ENCODE data around the gene TLCD3A.

TLCD3A gene

DNA sequence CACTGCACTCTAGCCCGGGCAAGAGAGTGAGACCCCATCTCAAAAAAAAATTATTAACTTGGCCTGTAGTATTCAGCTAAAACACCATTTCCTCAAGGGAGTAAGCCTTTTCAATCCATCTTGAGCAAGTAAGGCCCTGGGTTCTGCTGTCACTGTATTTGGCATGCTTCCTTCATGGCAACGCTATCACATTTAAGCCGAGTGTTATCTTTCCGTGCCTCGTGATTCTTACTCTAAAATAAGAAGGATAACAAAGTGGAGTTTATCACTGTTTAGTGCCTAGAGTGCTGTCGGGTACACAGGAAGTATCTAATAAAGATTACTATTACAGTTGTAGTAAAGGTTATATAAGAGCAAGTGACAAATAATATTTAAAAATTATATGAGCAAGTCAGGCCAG, 26.5 kb upstream of the TLCD3A start:
- DNase-seq (ENCODE audit: extremely low read depth in 1 of 2, low read depth in 1 of 2), result no peak

DNA sequence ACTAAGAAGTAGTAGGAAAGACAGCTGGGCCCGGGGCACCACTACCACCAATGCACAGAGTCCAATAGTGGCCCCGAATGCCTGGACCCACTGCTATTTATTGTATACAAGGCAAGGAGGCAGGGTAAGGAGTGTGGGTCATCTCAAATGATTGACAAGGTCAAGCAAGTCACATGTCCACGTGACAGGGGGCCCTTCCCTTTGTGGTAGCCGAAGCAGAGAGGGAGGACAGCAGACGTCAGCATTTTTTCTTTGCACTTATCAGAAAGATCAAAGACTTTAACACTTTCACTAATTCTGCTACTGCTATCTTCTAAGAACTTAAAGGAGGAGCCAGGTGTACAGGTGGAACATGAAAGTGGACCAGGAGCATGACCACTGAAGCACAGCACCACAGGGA, 24.3 kb upstream of the TLCD3A start:
- no peak for DNase-seq (ENCODE audit: extremely low read depth in 1 of 2, low read depth in 1 of 2)

DNA sequence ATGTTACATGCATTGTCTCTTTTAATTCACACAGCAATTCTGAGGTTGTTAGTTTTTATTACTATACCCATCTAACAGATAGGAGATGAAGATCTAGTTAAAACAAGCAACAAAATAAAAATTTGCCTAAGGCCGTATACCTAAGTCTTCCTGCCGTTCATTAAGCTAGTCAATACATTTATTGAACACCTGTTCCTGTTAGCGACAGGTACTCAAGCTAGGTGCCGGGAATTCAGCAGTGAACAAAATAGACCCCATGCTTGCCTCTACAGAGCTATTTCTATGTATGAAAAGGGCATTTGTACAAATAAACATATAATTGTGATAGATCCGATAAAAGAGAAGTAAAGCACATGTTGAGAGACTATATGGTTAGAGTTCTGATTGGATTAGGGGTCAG, 14.3 kb upstream of the TLCD3A start:
- DNase-seq (ENCODE audit: extremely low read depth in 1 of 2, low read depth in 1 of 2), result no peak

DNA sequence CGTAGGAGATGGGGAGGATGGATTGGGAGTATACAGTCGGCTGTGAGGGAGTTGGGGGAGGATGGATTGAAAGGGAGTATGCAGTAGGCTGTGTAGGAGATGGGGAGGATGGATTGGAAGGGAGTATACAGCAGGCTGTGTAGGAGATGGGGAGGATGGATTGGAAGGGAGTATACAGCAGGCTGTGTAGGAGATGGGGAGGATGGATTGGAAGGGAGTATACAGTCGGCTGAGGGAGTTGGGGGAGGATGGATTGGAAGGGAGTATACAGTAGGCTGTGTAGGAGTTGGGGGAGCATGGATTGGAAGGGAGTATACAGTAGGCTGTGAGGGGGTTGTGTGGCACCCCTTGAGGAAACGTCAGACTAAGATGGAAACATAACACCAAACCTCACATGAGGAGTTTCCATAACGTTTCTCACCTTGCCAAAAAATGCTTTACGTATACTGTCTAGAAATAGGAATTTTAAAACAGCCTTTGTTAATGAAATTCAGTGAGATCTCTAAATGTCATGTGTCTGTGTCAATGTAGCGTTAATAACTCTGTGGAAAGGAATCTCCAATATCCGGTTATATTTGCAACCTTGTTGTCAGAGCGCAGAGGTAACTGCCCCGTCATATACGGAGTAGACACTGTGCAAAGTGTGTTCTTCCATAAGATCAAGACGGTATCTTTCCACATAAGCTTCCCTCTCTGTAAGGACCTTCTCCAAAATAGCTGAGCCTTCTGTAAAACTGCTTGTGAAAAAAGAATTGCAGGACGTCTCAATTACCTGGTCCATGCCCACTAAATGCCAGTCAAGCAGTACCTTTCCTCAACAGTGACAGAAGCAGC, 11.5 kb upstream of the TLCD3A start:
- no peak for DNase-seq (ENCODE audit: extremely low read depth in 1 of 2, low read depth in 1 of 2)

DNA sequence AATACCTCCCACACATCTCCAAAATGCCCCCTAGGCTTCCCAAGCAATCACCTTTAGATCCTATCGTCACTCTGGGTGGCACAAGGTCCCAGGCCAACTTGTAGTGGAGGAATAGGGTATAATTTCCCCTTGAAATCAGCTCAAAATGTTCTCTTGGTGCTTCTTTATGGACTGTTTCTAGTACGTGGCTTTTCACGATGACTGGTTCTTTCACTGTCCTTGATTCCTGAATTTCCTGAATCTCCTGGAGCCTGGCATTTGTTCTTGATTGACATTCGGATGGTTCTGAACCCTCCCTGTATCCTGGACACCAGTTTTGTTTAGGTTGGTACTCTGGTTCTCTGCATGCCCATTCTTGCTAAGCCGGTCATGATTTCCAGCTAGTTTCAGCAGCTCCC, 10.9 kb upstream of the TLCD3A start:
- DNase-seq (ENCODE audit: extremely low read depth in 1 of 2, low read depth in 1 of 2), result no peak

DNA sequence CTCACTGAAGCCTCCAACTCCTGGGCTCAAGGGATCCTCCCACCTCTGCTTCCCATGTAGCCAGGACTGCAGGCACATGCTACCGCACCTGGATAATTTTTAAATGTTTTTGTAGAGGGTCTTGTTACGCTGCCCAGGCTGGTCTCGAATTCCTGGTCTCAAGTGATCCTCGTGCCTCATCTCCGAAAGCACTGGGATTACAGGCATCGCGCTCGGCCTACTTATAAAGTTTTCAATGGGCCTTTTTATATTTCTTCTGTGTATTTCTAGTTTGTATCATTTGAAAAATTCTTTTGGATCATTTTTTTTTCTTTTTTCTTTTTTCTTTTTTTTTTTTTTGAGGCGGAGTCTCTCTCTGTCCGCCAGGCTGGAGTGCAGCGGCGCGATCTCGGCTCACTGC, 7.3 kb upstream of the TLCD3A start:
- DNase-seq (ENCODE audit: extremely low read depth in 1 of 2, low read depth in 1 of 2), result no peak

DNA sequence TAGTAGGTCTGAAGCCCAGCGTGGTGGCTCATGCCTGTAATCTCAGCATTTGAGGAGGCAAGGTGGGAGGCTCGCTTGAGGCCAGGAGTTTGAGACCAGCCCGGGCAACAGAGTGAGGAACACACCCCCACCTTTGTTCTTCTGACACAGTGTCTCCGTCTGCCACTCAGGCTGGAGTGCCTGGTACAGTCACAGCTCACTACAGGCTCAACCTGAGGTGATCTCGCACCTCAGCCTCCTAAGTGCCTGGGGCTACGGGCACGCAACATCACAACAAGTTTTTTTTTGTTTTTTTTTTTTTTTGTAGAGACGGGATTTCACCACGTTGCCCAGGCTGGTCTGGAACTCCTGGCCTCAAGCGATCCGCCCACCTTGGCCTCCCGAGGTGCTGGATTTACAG, 6.7 kb upstream of the TLCD3A start:
- no peak for DNase-seq (ENCODE audit: extremely low read depth in 1 of 2, low read depth in 1 of 2)

DNA sequence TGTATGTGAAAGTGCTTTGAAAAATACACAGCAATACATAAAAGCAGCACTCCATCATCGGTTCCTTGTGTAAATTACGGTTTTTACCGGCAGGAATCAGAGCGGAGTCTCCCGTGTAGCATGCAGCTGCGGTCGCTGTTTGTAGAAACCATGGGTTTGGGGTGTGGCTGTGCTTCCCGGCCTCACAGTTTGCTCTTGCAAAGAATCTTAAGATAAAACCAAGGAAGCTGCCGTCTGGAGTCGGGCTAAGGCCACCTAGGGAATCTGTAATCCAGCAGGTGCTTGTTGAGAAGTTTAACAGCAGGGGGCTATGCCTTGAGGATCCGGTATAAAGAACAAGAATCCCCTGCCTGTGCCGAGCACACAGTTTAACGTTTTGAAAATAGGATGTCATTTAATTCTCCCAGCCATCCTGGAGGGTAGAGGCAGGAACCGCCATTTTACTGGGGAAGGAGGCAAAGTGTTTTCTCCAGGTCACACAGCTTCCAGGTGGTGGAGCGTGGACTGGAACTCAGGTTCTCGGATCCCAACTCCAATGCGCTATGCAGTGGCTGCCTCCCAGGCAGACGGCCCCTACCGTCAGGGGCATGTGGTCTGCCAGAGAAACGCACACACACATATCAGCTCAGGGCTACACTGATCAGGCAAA, 6.0 kb upstream of the TLCD3A start:
- DNase-seq (ENCODE audit: extremely low read depth in 1 of 2, low read depth in 1 of 2), result no peak

DNA sequence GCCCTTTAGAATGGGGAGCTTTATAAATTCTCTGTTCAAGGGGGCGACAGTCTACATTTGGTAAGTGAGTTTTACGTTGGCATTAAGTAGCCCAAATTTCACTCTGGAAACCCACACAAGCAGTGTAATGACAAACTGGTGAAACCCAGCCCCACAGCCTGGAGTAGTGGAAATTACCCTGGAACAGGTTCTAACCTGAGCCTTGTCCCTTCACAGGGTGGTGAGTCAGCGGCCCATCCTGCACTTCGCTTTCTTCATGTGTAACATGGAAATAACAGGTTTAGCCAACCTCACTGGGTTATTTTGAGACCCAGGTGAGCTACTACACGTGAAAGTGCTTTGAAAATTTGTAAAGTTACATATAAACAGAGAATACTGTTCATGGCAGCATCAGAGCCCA, 3.5 kb upstream of the TLCD3A start:
- DNase-seq (ENCODE audit: extremely low read depth in 1 of 2, low read depth in 1 of 2), result no peak

DNA sequence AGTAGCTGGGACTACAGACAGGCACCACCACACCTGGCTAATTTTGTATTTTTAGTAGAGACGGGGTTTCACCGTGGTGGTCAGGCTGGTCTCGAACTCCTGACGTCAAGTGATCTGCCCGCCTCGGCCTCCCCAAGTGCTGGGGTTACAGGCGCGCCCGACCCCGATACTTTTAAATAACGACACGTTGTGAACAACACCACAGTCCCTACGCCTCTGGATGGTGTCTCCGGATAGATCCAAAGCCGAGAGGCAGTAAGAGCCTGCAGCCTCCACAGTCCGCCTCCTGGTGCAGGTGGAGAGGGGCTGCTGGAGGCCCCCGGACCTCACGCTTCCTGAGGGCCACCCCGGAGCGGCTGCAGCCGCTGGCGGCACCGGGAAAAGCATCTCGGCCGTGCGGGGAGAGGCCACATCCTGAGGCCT, 741 bp upstream of the TLCD3A start:
- no peak for DNase-seq (ENCODE audit: extremely low read depth in 1 of 2, low read depth in 1 of 2)

DNA sequence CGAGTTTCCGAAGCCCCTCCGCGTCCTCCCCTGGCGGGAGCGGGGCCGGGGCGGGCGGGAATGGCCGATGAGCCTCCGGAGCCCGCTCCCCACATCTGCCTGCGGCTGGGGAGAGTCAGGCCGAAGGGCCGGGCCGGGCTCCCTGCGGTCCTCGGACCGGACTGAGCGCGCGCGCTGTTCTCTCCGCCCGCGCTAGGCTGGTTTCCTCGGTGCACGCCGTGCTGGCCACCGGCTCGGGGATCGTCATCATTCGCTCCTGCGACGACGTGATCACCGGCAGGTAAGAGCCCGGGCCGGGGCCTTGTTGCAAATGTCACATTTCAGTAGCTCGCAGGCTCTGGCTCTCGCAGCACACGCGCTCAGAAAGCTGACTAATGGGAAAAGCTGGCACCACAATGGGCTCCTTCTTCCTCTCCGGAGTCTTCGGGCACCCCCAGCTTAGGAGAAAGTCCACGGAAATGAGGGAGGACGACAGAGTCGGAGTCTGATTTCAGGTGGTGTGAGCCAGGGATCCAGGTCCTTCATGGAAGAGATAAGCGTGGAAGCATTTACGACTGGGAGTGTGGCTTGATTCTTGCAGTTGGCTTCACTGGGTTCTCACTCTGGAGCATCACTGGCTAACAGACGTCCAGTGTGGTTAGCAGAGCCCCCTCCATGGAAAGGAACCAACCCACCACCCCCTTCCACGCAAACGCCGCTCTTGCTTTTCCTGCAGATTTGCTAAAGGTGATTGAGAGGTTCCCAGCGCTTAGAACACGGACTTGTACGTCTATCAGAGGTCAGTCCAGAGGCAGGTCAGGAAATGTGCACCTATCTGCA, 715 bp downstream of the TLCD3A start:
- no peak for DNase-seq (ENCODE audit: extremely low read depth in 1 of 2, low read depth in 1 of 2)

DNA sequence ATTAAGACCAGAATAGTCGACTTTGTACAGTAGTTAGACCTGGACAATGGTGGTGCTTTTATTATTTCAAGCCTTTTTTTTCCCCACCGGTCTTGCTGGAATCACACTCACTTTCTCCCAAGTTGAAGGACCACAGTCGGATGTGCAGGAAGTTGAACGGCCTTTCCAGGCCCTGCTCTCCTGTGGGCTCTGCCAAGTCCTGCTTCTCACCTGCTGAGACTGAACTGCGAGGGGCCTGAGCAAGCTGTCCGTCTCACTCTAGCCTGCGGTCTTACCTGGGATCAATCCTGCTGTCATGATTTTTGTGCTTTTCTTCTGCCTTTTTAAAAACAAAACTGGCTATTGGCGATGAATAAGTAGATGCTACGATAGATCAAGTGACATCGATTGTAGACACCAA, 1.3 kb downstream of the TLCD3A start:
- no peak for DNase-seq (ENCODE audit: extremely low read depth in 1 of 2, low read depth in 1 of 2)

DNA sequence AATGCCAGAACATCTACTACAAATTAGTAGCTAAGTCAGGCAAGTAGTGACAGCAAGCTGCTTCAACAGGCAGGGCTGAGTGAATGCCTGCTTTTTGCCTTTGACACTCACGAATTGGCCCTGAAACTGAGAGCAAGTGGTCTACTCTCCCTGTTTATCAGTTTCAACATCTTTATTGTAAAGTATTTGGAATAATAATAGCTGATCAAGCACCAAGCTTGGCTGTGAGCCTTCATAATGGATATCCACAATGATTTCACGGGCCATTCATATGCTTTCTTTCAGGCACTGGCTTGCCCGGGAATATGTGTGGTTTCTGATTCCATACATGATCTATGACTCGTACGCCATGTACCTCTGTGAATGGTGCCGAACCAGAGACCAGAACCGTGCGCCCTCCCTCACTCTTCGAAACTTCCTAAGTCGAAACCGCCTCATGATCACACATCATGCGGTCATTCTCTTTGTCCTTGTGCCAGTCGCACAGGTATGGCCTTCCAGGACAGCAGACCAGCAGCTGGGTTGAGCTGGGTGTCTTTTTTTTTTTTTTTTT, 5.2 kb downstream of the TLCD3A start:
- DNase-seq (ENCODE audit: extremely low read depth in 1 of 2, low read depth in 1 of 2), result no peak

DNA sequence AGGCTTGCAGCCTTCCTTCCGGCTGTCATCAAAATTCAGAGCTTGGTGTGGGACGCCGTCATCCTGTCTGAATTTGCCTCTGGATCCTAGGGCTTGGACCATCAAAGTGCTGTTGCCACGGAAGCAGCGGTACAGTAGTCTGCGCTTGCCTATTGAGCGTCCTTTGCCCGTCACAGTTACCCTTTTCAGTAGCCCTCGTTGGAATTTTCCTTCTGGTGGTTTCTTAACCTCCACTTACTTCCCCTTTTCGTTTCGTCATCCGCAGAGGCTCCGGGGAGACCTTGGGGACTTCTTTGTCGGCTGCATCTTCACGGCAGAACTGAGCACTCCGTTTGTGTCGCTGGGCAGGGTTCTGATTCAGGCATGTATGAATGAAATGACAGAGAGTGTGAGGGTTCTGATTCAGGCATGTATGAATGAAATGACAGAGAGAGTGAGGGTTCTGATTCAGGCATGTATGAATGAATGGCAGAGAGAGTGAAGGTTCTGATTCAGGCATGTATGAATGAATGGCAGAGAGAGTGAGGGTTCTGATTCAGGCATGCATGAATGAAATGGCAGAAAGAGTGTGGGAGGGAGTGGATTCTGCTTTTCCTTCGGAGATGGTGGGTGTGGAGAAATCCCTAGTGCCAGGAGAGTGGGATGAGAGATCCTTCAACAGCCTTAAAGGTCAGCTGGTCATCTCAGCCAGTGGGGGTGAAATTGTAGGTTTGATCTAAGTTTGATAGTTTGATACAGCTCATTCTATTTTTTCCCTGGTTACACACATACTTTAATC, 8.0 kb downstream of the TLCD3A start:
- DNase-seq (ENCODE audit: extremely low read depth in 1 of 2, low read depth in 1 of 2), result no peak

DNA sequence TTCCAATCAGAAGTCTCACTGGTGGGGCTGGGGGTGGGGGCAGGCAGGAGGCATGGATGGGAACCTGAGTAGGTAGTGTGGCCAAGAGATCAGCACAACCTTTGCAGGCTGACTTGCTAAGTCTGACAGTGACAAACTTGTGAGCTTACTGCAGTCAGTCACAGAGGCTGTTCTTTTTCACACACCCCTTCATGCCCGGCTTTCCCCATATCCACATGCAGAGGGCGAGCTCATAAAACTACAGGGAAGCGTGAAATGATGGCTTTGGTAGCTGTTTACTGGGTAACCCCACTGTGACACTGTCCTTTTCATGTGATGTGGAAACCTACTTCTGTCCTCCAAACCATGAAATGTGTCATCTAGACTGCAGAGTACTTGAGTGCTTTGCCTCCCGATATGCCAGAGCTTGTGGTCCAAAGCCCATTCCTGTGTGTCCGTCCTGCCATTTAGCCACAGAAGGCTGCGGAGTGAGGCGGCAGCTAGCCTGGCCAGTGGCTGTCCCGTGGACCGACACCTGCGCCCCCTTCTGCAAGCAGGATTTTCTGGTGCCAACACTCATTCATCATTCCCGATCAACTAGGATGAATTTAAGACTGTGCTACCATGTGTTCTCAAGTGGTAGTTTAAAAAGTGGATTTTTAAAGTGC, 9.9 kb downstream of the TLCD3A start:
- no peak for DNase-seq (ENCODE audit: extremely low read depth in 1 of 2, low read depth in 1 of 2)

DNA sequence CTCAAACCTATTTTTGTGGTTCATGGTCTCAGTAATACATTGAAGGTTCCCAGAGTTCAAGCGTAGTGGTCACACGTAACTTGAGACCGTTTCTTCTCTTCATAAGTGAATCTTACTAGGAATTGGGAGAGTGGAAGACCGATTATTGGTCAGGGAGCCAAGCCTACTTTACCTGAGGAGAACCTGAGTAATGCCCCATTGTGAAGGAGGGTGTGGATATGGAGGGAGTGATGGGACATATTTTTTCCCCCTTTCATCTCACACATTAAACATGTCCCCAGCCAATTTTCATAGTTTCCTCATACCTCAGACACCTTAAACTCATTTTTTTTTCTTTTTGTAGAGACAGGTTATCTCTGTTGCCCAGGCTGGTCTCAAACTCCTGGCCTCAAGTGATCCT, 10.7 kb downstream of the TLCD3A start:
- DNase-seq (ENCODE audit: extremely low read depth in 1 of 2, low read depth in 1 of 2), result no peak

DNA sequence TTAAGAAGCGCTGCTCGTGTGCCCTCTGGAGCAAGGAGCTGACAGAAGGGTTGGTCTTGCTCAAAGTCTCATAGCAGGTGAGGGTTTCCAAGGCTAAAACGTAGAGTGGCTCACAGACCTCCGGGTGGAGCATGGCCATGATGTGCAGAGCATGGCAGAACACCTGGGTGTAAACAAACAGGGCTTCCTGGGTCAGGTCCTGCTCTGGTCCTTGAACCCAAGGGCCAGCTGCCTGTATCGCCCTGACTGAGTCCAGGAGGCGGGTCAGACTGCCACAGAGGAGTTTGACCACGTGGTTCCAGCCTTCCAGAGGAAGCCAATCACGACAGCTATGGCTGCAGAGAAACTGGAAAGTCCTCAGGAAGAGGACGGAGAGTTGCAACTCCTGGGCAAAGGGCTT, 12.5 kb downstream of the TLCD3A start:
- DNase-seq (ENCODE audit: extremely low read depth in 1 of 2, low read depth in 1 of 2), result no peak

DNA sequence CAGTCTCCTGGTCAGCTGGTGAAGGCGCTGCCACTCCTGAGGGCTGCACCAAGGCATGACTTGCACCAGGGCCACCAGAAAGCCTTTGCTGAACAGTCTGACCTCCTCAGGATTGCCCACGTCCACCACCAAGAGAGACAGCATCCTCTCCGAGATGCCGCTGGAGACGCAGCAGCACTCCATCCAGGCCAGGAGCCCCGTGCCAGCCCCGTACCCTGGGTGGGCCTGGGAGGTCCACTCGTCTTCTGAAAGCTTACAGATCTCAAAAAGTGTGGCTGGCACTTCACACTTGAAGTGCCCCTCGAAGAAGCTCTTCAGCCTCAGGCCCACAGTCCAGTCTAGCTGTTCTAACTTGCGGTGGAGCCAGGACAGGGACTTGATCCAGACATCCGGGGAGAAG, 13.0 kb downstream of the TLCD3A start:
- DNase-seq (ENCODE audit: extremely low read depth in 1 of 2, low read depth in 1 of 2), result no peak

DNA sequence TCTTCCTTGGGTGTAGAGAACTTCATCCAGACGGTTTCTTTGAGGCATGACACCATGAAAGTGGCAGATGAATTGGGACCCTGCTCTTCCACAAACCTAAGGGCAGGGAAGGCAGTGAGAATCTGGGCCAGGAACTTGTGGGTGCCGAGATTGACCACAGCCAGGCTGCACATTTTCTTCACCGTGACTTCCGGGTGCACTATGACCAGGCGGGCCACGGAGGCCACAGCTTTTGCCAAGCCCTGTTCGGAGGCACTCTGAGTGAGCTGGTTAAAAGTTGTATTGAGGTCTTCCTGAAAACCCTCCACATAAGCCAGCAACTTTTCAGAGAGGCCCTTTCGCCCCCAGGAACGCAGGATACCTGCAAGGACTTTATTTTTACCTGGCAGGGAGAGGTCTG, 13.8 kb downstream of the TLCD3A start:
- DNase-seq (ENCODE audit: extremely low read depth in 1 of 2, low read depth in 1 of 2), result no peak
